Measurements from ENCODE around the gene COX19.

GRCh38 chr7:1015196-1016121 lies 40.1 kb upstream of the COX19 start:
- TF ChIP-seq CTCF (IDR thresholded peaks at IDR 0.05; ENCODE audit: low read length) (no peak), EZH2phosphoT487 (IDR thresholded peaks at IDR 0.05; ENCODE audit: low read length) (no peak)
